HG03039 (cell line): ENCODE data around the gene RIMBP2.

Experiments used
- ATAC-seq: cut with Tn5 transposase; IDR thresholded peaks from one replicate; pipeline ENCODE4 v1.9.1; 2021; ENCODE audit warnings: mild to moderate bottlenecking, moderate library complexity; ENCODE audit not compliant: unreplicated experiment

Gene RIMBP2

GRCh38 chr12:130474599-130475269, 241.4 kb downstream of the RIMBP2 start:
- no peak for ATAC-seq

GRCh38 chr12:130473266-130473665, 242.8 kb downstream of the RIMBP2 start:
- no peak for ATAC-seq

DNA sequence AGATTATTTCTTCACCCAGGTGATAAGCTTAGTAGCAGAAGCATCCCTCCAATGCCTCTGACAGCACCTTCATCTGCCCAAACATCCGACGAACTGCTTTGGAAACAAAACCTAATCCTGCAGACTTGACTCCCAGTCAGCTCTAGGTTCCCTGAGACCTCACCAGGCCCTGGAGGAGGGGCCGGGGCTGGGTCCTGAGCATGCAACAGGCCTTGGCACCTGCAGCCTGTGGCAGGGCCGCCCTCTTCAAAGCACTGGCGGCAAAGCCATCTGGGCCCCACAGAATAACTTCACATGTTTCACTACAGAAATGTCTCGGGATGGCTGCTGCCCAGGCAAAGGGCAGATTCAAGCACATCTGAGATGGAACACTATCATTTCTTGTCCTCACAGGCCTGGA, 245.1 kb downstream of the RIMBP2 start:
- ATAC-seq: no peak

GRCh38 chr12:130469552-130469951, 246.5 kb downstream of the RIMBP2 start:
- ATAC-seq: no peak

DNA sequence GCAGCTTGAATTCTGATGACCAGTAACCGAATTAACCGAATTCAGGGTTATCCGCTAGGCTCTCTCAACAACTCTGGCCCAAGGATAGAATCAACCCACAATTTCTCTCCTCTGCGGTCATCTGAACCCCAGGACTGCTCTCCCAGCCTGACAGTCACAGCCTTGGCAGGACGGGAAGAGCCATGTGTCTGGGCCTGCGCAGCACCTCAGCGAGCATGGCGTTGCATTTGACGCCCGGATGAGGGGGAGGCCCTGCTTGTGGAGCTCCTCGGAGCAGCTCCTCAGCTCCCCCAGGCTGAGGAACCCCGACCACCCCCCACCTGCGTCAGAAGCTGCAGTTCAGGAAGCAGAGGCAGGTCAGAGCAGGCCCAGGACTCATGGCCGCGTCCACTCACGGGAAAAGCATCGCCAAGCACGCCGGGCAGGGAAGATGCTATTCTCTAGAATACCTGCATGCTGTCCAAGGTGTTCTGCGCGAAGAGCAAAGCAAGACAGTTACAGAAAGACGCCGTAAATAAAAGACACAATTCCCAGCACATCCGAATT, 247.3 kb downstream of the RIMBP2 start:
- no peak for ATAC-seq

DNA sequence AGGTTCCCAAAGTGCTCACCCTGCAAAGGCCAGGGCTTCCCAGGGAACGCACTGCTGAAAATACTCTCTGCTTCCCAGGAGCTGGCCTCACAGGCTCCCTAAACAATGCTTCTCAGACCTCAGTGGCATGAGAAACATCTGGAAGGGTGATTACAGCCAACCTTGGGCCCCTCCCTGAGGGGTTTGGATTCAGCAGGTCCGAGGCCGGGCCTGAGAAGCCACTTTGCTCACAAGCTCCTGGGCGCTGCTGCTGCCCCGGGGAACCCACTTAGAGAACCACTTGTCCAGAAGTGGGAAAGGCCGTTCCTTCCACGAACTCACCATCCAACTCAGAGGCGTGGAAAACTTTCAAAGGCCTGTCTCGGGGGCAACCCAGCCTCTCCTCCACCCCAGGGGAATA, 247.9 kb downstream of the RIMBP2 start:
- no peak for ATAC-seq

DNA sequence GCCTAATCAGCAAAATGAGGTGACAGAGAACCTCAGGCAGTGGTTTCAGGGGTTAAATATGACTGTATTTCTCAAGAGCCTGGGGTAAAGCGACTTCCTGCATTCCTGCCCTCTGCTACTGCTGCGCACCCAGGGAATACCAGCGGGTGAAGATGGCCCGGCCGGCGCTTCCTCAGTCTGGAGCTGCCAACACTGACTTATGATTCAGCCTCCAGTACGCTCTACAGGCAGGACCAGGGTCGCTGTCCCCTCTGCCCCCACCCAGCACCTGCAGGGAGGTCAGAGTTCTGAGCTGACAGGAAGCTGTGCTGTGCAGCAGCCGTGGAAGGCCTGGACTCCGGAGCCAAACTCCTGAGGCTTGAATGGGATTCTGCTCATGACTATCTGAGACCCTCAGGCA, 250.5 kb downstream of the RIMBP2 start:
- no peak for ATAC-seq

DNA sequence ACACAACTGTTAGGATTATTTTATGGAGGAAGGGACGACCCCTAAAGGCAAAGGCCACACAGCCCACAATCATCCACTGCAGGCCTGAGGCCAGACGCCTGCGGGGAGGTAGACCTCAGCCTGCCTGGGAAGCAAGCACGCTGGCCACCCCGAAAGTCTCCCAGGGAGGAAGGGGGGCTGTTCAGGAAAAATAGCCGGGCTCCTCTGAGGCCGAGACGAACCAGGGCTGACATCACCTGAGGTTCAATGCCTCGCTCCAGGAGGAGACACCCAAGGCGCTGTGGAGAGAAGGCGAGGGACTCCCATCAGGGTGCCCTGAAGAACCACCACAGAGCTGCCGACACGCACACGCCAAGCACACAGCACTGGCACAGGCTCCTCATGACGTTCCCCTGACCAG, 251.1 kb downstream of the RIMBP2 start:
- ATAC-seq: no peak

DNA sequence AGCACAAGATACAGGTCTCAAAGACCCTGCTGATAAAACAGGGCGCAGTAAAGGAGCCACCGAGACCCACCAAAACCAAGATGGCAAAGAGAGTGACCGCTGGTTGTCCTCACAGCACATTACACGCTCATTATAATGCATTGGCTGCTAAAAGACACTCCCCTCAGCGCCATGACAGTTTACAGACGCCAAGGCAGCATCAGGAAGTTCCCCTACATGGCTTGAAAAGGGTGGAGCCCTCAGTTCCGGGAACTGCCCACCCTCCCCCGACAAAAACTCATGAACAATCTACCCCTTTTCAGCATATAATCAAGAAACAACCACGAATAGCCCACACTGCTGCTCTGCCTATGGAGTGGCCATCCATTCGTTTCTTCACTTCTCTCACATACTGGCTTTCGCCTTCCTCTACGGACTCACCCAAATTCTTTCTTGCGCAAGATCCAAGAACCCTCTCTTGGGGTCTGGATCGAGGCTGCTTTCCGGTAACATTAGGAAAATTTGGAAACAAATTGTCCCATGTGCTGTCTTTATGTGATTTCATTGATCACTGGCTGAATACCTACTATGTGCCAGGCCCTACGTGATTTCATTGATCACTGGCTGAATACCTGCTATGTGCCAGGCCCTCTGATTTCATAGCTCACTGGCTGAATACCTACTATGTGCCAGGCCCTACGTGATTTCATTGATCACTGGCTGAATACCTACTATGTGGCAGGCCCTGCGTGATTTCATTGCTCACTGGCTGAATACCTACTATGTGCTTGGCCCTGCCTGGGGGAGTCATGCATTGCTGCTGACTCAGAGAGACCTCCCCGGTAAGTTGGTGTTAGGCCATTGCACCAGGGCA, 252.1 kb downstream of the RIMBP2 start:
- ATAC-seq: no peak

DNA sequence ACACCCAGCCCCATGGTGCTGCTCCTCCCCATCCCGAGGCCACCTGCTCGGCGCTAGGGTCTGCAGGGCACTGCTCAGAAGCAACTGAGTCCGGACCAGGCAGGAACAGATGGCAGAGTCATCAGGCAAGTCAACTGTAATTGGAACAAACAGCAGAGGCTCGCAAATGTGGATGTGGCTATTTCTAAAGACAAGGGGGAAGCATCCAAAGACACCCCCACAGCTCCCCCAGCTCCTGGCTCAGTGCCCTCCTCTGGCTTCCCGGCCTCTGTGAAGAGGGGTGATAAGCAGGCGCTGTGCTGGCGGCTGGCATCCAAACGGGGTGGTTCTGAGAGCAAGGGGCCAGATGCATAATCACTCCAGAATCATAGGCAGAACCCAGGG, 252.8 kb downstream of the RIMBP2 start:
- ATAC-seq: no peak

- no peak for ATAC-seq
These were observed 253.4 kb downstream of the RIMBP2 start for GRCh38 chr12:130462558-130463274.

DNA sequence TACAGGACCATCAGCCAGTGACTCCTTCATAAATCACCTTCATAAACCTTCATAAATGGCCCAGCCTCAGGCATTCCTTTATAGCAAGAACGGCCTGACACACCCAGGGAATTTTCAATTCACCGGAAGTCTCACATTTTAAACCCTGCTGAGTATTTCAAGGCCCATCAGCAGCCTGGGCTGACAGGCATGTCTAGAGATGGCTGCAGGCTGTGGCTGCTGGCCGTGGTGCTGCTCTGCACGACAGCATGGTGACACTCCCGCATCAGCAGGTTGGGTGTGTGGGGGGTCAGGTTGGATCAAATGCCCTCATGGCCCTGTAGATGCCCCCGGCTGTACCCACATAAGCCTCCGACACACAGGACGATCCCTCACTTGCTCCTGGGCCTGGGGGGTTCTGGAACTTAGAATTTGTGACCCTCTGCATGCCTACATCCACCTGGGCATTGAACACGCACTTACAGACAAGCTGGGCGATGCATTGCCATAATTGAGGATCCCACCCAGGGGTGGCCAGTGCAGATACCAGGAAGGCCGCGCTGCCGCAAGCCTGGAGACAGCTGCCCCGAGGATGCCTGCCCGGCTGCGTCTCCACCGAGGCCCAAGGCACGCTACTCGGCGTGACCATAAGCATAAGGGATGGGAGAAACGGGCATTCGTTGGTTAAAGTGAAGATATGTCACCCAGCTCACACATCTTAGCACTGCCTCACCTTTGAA, 254.1 kb downstream of the RIMBP2 start:
- ATAC-seq: no peak

DNA sequence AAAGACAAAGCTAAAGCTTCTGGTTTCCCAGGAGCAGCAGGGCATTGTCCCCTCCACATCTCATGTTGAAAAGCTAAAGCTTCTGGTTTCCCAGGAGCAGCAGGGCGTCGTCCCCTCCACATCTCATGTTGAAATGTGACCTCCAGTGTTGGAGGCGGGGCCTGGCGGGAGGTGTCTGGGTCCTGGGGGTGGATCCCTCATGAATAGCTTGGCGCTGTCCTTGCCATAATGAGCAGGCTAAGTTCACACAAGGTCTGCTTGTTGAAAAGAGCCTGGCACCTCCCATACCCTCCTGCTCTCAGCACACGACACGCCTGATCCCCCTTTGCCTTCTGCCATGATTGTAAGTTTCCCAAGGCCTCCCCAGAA, 254.7 kb downstream of the RIMBP2 start:
- ATAC-seq: no peak

- ATAC-seq: no peak
These were observed 255.3 kb downstream of the RIMBP2 start for GRCh38 chr12:130460611-130461446.

DNA sequence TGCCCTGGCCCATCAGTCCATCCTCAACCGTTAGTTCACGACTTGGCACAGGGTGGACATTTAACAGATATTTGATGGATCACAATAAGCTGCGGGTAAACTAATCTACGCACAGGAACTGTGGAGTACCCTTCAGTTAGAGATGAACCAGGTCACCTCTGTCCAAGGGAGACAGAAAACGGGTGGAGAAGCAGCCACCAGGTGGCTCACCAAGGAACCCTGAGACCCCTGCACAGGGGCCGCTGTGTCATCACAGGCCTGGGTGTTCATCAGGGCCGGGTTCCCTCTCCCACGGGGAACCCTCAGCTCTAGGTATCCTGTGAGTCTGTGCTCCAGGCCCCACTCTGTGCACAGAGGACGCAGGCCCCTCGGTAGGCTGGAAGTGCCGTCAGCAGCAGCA, 256.2 kb downstream of the RIMBP2 start:
- ATAC-seq: no peak

DNA sequence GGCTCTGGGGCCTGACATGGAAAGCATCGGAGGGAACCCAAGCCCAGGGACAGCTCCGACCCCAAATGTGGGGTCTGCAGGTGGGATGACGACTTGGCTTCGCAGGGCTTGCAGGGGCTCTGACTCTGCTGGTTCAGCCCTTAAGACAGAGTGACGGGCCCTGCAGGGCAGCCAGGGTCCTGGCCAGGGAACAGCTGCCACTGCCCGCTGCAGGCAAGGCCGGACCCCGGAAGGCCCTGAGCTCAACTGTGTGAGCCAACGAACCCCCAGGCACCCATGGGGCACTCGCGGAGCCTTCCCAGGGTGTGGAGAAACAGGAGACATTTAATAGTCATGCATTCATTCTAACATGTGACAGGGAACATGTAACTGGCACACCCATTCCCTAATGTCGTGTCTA, 257.8 kb downstream of the RIMBP2 start:
- no peak for ATAC-seq

GRCh38 chr12:130457215-130457614, 258.9 kb downstream of the RIMBP2 start:
- no peak for ATAC-seq

DNA sequence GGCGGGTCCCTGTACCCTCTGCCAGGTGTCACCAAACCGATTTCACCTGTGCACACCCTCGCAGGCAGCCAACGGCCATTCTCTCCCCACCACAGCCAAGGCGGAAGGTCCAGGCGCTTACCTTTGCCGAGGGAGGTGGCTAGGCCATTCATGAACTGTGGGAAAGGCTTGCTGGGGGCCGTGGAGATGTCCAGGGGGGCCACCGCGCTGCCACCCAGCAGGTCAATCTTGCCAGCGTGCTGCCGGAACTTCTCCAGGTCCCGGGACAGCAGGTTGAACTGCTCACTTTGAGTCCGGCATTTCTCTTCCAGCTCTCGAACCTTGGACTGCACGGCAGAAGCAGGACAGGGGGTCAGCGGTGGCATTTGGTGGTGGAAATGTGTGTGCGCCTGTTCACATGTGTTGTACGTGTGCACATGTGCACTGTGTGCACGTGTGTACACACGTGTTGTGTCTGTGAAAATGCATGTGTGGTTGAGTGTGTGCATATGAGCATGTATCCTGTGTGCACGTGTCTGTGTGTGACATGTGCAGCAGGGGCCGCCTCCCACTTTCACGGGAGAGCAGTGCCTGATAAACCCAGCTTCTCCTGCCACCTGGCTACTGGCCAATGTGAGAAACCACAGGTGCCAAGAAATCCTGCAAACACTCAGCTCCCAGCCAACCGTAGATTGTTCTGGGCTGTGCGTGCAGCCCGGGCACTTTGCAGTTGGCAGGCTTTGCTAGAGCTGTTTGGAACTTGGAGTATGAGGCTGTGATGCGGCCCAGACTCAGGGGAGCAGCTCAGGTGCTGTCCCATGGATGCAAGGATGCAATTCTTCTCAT, 259.5 kb downstream of the RIMBP2 start:
- no peak for ATAC-seq

GRCh38 chr12:130455161-130455560, 260.9 kb downstream of the RIMBP2 start:
- no peak for ATAC-seq
